SH-SY5Y (cell line): ENCODE results near the gene UBE2S.

Experiments used
- GATA2 ChIP-seq: IDR thresholded peaks from 2 replicates; pipeline ENCODE4 v1.6.1; 2011; ENCODE audit warnings: mild to moderate bottlenecking, low read depth, low read length
- GATA3 ChIP-seq: IDR thresholded peaks from 2 replicates; pipeline ENCODE4 v1.6.1; 2011; ENCODE audit warnings: low read depth, mild to moderate bottlenecking, low read length, moderate library complexity

DNA sequence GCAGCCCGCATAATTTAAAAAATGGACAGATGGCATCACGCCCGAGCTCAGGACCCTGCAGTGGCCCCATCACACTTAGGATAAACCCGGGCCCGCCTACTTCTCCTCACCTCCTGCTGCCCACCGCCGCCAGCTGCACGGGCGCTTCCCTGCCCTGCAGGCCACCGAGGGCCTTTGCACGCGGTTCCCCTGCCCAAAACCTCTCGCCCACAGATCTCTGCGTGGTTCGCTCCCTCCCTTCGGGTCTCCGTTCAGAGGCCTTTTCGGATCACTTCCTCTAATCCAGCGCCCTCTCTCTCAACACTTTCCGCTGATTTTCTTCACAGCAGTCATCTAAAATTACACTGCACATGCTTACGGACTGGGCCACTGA is 33.7 kb upstream of the UBE2S start:
- TF ChIP-seq GATA2 (no peak), GATA3 (no peak)
